HUES6 (cell line): Measurements from ENCODE around the gene ZC3H12C.
"Not testable (repeated sequence)": the region's sequence is repeated elsewhere in the genome, so short reads cannot be mapped to it uniquely, and the experiment has no call there.

ENCODE experiments used
- H3K27ac ChIP-seq: 2 replicates; pipeline ENCODE4 v1.7.0; 2013; ENCODE audit warnings: low read depth, mild to moderate bottlenecking, low read length, inconsistent platforms
- H3K27me3 ChIP-seq: 2 replicates; pipeline ENCODE4 v1.6.1; 2013; ENCODE audit warnings: low read length; ENCODE audit not compliant: control insufficient read depth, insufficient read depth
- H3K36me3 ChIP-seq: 2 replicates; pipeline ENCODE4 v1.6.1; 2013; ENCODE audit warnings: low read length; ENCODE audit not compliant: control insufficient read depth, insufficient read depth
- H3K4me1 ChIP-seq: 2 replicates; pipeline ENCODE4 v1.6.1; 2013; ENCODE audit warnings: low read length; ENCODE audit not compliant: control insufficient read depth, insufficient read depth
- H3K4me3 ChIP-seq: 2 replicates; pipeline ENCODE4 v1.5.1; 2013; ENCODE audit warnings: low read depth, low read length
- H3K9ac ChIP-seq: one replicate; pipeline ENCODE4 v1.6.1; 2013; ENCODE audit warnings: mild to moderate bottlenecking, low read length
- H3K9me3 ChIP-seq: 2 replicates; pipeline ENCODE4 v1.6.1; 2013; ENCODE audit warnings: low read depth, low read length; ENCODE audit not compliant: control insufficient read depth, insufficient read depth

The ZC3H12C gene

GRCh38 chr11:110065189-110065588 lies 28.0 kb upstream of the ZC3H12C start:
- Histone ChIP-seq H3K4me1 (peaks cover 4% of the 10 kb centered on the region; the same call in 1 of the 2 replicates), H3K4me3 (no peak overlapping the region), H3K9ac (no peak overlapping the region), H3K36me3 (no peaks in the 10 kb centered on the region), H3K9me3 (no peaks in the 10 kb centered on the region), H3K27me3 (no peaks in the 10 kb centered on the region), H3K27ac (no peak overlapping the region)

- not testable (repeated sequence) for H3K4me3 ChIP-seq, H3K4me1 ChIP-seq, H3K27ac ChIP-seq, H3K27me3 ChIP-seq, H3K9ac ChIP-seq, H3K9me3 ChIP-seq, H3K36me3 ChIP-seq
Observed at GRCh38 chr11:110068001-110068400, 25.2 kb upstream of the ZC3H12C start.

- no peak overlapping the region for H3K27ac ChIP-seq
- H3K9me3 ChIP-seq = no peaks in the 10 kb centered on the region
- H3K36me3 ChIP-seq = no peaks in the 10 kb centered on the region
- no peak overlapping the region for H3K4me3 ChIP-seq
- H3K9ac ChIP-seq = no peak overlapping the region
- H3K27me3 ChIP-seq = no peaks in the 10 kb centered on the region
- peaks cover 4% of the 10 kb centered on the region; the same call in 1 of the 2 replicates for H3K4me1 ChIP-seq
Observed at GRCh38 chr11:110069158-110069737, 23.9 kb upstream of the ZC3H12C start.

GRCh38 chr11:110070176-110070575 lies 23.0 kb upstream of the ZC3H12C start:
- H3K36me3 ChIP-seq = no peaks in the 10 kb centered on the region
- no peak overlapping the region for H3K27ac ChIP-seq
- no peak overlapping the region for H3K4me3 ChIP-seq
- H3K4me1 ChIP-seq = peaks cover 6% of the 10 kb centered on the region
- H3K9me3 ChIP-seq = no peaks in the 10 kb centered on the region
- H3K9ac ChIP-seq = no peak overlapping the region
- H3K27me3 ChIP-seq = no peaks in the 10 kb centered on the region

GRCh38 chr11:110071197-110071596 lies 22.0 kb upstream of the ZC3H12C start:
- Histone ChIP-seq H3K36me3 (no peaks in the 10 kb centered on the region), H3K27me3 (no peaks in the 10 kb centered on the region), H3K27ac (no peak overlapping the region), H3K9ac (no peak overlapping the region), H3K9me3 (no peaks in the 10 kb centered on the region), H3K4me3 (no peak overlapping the region), H3K4me1 (peaks cover 17% of the 10 kb centered on the region)

GRCh38 chr11:110072930-110073329 lies 20.3 kb upstream of the ZC3H12C start:
- Histone ChIP-seq H3K27me3 (no peaks in the 10 kb centered on the region), H3K9ac (no peak overlapping the region), H3K9me3 (no peaks in the 10 kb centered on the region), H3K27ac (no peak overlapping the region), H3K4me1 (peaks cover 33% of the 10 kb centered on the region), H3K4me3 (no peak overlapping the region), H3K36me3 (no peaks in the 10 kb centered on the region)

- Histone ChIP-seq H3K27me3 (no peaks in the 10 kb centered on the region), H3K36me3 (no peaks in the 10 kb centered on the region)
Observed at GRCh38 chr11:110074499-110074898, 18.7 kb upstream of the ZC3H12C start.

GRCh38 chr11:110075105-110075846 lies 17.9 kb upstream of the ZC3H12C start:
- Histone ChIP-seq H3K27ac (no peak overlapping the region), H3K27me3 (no peaks in the 10 kb centered on the region), H3K4me1 (peaks cover 32% of the 10 kb centered on the region), H3K4me3 (no peak overlapping the region), H3K9ac (no peak overlapping the region), H3K36me3 (no peaks in the 10 kb centered on the region), H3K9me3 (peaks cover 11% of the 10 kb centered on the region)

More at GRCh38 chr11:110074499-110074898, 18.7 kb upstream of the ZC3H12C start:
- Histone ChIP-seq H3K4me1 (peaks cover 33% of the 10 kb centered on the region), H3K9ac (no peak overlapping the region), H3K27ac (no peak overlapping the region), H3K4me3 (no peak overlapping the region), H3K9me3 (peaks cover 8% of the 10 kb centered on the region)

- Histone ChIP-seq H3K36me3 (no peaks in the 10 kb centered on the region), H3K9ac (no peak overlapping the region), H3K9me3 (peaks cover 11% of the 10 kb centered on the region), H3K4me1 (peaks cover 32% of the 10 kb centered on the region), H3K4me3 (no peak overlapping the region), H3K27ac (no peak overlapping the region), H3K27me3 (no peaks in the 10 kb centered on the region)
Observed at GRCh38 chr11:110075847-110076208, 17.4 kb upstream of the ZC3H12C start.

- H3K4me1 ChIP-seq = peaks cover 32% of the 10 kb centered on the region
- peaks cover 11% of the 10 kb centered on the region for H3K9me3 ChIP-seq
- H3K4me3 ChIP-seq = no peak overlapping the region
- no peak overlapping the region for H3K27ac ChIP-seq
- H3K36me3 ChIP-seq = no peaks in the 10 kb centered on the region
- H3K27me3 ChIP-seq = no peaks in the 10 kb centered on the region
- no peak overlapping the region for H3K9ac ChIP-seq
Observed at GRCh38 chr11:110076371-110076965, 16.7 kb upstream of the ZC3H12C start.

- Histone ChIP-seq H3K27ac (peak overlapping the region; percentile 10; the same call in 1 of the 2 replicates), H3K4me3 (no peak overlapping the region), H3K4me1 (peaks cover 32% of the 10 kb centered on the region), H3K27me3 (no peaks in the 10 kb centered on the region), H3K36me3 (no peaks in the 10 kb centered on the region), H3K9ac (no peak overlapping the region), H3K9me3 (peaks cover 11% of the 10 kb centered on the region)
Observed at GRCh38 chr11:110077346-110077745, 15.8 kb upstream of the ZC3H12C start.
